Endothelial cell of umbilical vein (primary cell): ENCODE measurements around the gene FHIT. TPM values are rescaled to one million over a fixed set of nuclear protein-coding genes. Genes with fewer than 3 reads are reported as not detected.

Source experiments
- BruUV-seq: library from RNA; stranded (reverse); fragments of 400-500 nt; replicated peaks from 2 replicates; lab custom pipeline; 2021; lab: Mats Ljungman, UMichigan
- CTCF ChIA-PET: fragments of 300-600, 350-600 bp; sonication (Branson Sonifier 250); formaldehyde crosslinking; loops from one replicate; lab custom pipeline; 2021; ENCODE audit warnings: antibody characterized with exemption, inconsistent platforms; lab: Charles Lee
- POLR2A ChIA-PET: fragments of 300-600, 350-600 bp; sonication (Branson Sonifier 250); formaldehyde crosslinking; loops from one replicate; lab custom pipeline; 2021; ENCODE audit warnings: antibody characterized with exemption, inconsistent platforms; lab: Charles Lee
- DNase-seq: peaks from one replicate; pipeline ENCODE4 v3.0.0-alpha.2; 2011; ENCODE audit warnings: low read depth, low spot score
- FAIRE-seq: peaks from 2 replicates; lab custom pipeline; 2011; peaks lifted over from hg19 to GRCh38; lab: Jason Lieb, UNC
- H2AFZ ChIP-seq: 2 replicates; pipeline ENCODE4 v1.6.0; 2012; ENCODE audit warnings: low read depth, low read length, control low read depth, inconsistent platforms
- H3K27ac ChIP-seq: 2 replicates; pipeline ENCODE4 v1.5.1; 2011; ENCODE audit warnings: low read depth, mild to moderate bottlenecking, control low read depth, low read length, moderate library complexity; ENCODE audit not compliant: insufficient read depth
- H3K27me3 ChIP-seq, 2 experiments: 2 replicates each; pipeline versions ENCODE4 v1.6.0 to v1.6.1; 2011; ENCODE audit warnings: low read length in 2 of 2, mixed read lengths in 1 of 2; ENCODE audit not compliant: control insufficient read depth in 2 of 2, insufficient read depth in 2 of 2
- H3K36me3 ChIP-seq, 2 experiments: 2 replicates in 1 of 2; 3 replicates in 1 of 2; pipeline ENCODE4 v1.5.1; 2011; ENCODE audit warnings: low read length in 2 of 2, mild to moderate bottlenecking in 1 of 2, moderate library complexity in 1 of 2; ENCODE audit not compliant: control insufficient read depth in 2 of 2, insufficient read depth in 2 of 2; ENCODE audit errors: extremely low read depth in 1 of 2
- H3K4me1 ChIP-seq: 3 replicates; pipeline ENCODE4 v1.5.1; 2011; ENCODE audit warnings: mild to moderate bottlenecking, low read length; ENCODE audit not compliant: control insufficient read depth, insufficient read depth; ENCODE audit errors: extremely low read depth
- H3K4me2 ChIP-seq: 2 replicates; pipeline ENCODE4 v1.6.1; 2011; ENCODE audit warnings: low read length, control low read depth, mixed read lengths; ENCODE audit not compliant: insufficient read depth
- H3K4me3 ChIP-seq, 3 experiments: fragments of 200-600 bp in 1 of 3; sonication (generic), shearing (Covaris generic) in 1 of 3; replicated peaks in 1 of 3; 2 replicates each; pipeline ENCODE4 v1.5.1; 2011 to 2016; ENCODE audit warnings: control low read depth in 3 of 3, low read length in 3 of 3, mild to moderate bottlenecking in 2 of 3, inconsistent platforms in 1 of 3, low read depth in 1 of 3, moderate library complexity in 1 of 3; ENCODE audit not compliant: insufficient read depth in 1 of 3
- H3K79me2 ChIP-seq: 2 replicates; pipeline ENCODE4 v1.6.0; 2012; ENCODE audit warnings: low read length, inconsistent platforms; ENCODE audit not compliant: control insufficient read depth, insufficient read depth
- H3K9ac ChIP-seq: replicated peaks from 2 replicates; pipeline ENCODE3; 2011; ENCODE audit warnings: low read length, control low read depth; ENCODE audit not compliant: insufficient read depth; ENCODE audit errors: extremely low read depth
- H3K9me1 ChIP-seq: replicated peaks from 3 replicates; pipeline ENCODE4 v1.6.0; 2011; ENCODE audit warnings: mild to moderate bottlenecking, low read length; ENCODE audit not compliant: control insufficient read depth, insufficient read depth; ENCODE audit errors: extremely low read depth
- H3K9me3 ChIP-seq: replicated peaks from 2 replicates; pipeline ENCODE4 v1.5.1; 2012; ENCODE audit warnings: low read length, inconsistent platforms; ENCODE audit not compliant: control insufficient read depth, insufficient read depth
- H4K20me1 ChIP-seq: replicated peaks from 2 replicates; pipeline ENCODE3; 2011; ENCODE audit warnings: mild to moderate bottlenecking, low read length; ENCODE audit not compliant: control insufficient read depth, insufficient read depth; ENCODE audit errors: extremely low read depth
- EZH2 ChIP-seq: IDR thresholded peaks from 2 replicates; pipeline ENCODE4 v1.6.1; 2012; ENCODE audit warnings: borderline replicate concordance, low read depth, mild to moderate bottlenecking, moderate library complexity, low read length, inconsistent platforms; ENCODE audit not compliant: severe bottlenecking
- FOS ChIP-seq: IDR thresholded peaks from 2 replicates; pipeline ENCODE4 v1.6.1; 2011; ENCODE audit warnings: mild to moderate bottlenecking, low read length, moderate library complexity, borderline replicate concordance; ENCODE audit not compliant: insufficient read depth
- GATA2 ChIP-seq: IDR thresholded peaks from 2 replicates; pipeline ENCODE4 v1.7.0; 2011; ENCODE audit warnings: low read depth, mild to moderate bottlenecking, moderate library complexity, mixed read lengths, low read length; ENCODE audit not compliant: insufficient read length, insufficient read depth
- JUN ChIP-seq: IDR thresholded peaks from 2 replicates; pipeline ENCODE4 v1.6.1; 2011; ENCODE audit warnings: borderline replicate concordance, low read depth; ENCODE audit not compliant: insufficient read length, insufficient read depth
- MYC ChIP-seq: IDR thresholded peaks from one replicate; pipeline ENCODE4 v1.6.1; 2011; ENCODE audit warnings: mild to moderate bottlenecking, low read depth, low read length
- POLR2A ChIP-seq: IDR thresholded peaks from 2 replicates; pipeline ENCODE4 v1.6.1; 2012; ENCODE audit warnings: low read depth, mild to moderate bottlenecking, control low read depth, low read length
- POLR2AphosphoS5 ChIP-seq: IDR thresholded peaks from 2 replicates; pipeline ENCODE4 v1.6.1; 2012; ENCODE audit warnings: low read depth, mild to moderate bottlenecking, control low read depth, low read length, moderate library complexity; ENCODE audit not compliant: insufficient read depth
- dilution Hi-C: fragments of 300-500 bp; cut with MboI; formaldehyde crosslinking; loops from one replicate; pipeline ENCODE4 v1.15.0; 2019; ENCODE audit warnings: low sequenced_read_pairs; ENCODE audit not compliant: extremely low pct_ligation_motif_present
- intact Hi-C: fragments of 100-400 bp; cut with micrococcal nuclease; formaldehyde crosslinking; loops from one replicate; pipeline ENCODE4 v1.10.0; 2022
- polyA plus RNA-seq, 4 experiments: library from polyadenylated mRNA; depleted of rRNA in 3 of 4; stranded (reverse) in 3 of 4; unstranded in 1 of 4; fragments of >200 nt; gene quantifications; 2 replicates each; pipeline versions ENCODE4 v1.2.1 to v1.2.3, GENCODE V29; 2011 to 2012; ENCODE audit warnings: missing spikeins in 1 of 4
- total RNA-seq: library from RNA; stranded (reverse); gene quantifications from 2 replicates; pipeline ENCODE4 v1.2.3, GENCODE V29; 2021
- TF ChIP-seq, protein P1 (sequence below), 2 donors: IDR thresholded peaks; 1 replicate in 1 of 2; 2 replicates in 1 of 2; pipeline ENCODE4 v1.5.1; 2011; ENCODE audit warnings: low read length in 2 of 2, mild to moderate bottlenecking in 2 of 2, moderate library complexity in 2 of 2, control low read depth in 1 of 2, inconsistent platforms in 1 of 2, low read depth in 1 of 2; ENCODE audit not compliant: insufficient read depth in 1 of 2; ENCODE audit errors: extremely low read depth in 1 of 2
- TF ChIP-seq, protein P2 (sequence below): IDR thresholded peaks from 2 replicates; pipeline ENCODE4 v1.6.1; 2011; ENCODE audit not compliant: insufficient read depth, insufficient read length

Gene FHIT
- total and polyA plus RNA-seq, 2 donors (not counting 3 experiments of a cell fraction or from before 2014, with no cell fraction given) = 0.47 to 2.2 TPM

GRCh38 chr3:60957541-60957940 lies 293.7 kb downstream of the FHIT start:
- dilution Hi-C loops (no loop called here), intact Hi-C loops (no loop called here)
- FAIRE-seq = no peak
- Histone ChIP-seq H3K27ac (no peak overlapping the region), H3K27me3 (no peaks in the 10 kb centered on the region), H3K9ac (no peak overlapping the region), H3K4me1 (peaks cover 6% of the 10 kb centered on the region), H4K20me1 (no peaks in the 10 kb centered on the region), H3K4me2 (no peak overlapping the region), H3K9me3 (no peaks in the 10 kb centered on the region), H3K4me3 (no peak overlapping the region), H3K79me2 (no peaks in the 10 kb centered on the region), H3K9me1 (no peaks in the 10 kb centered on the region), H2AFZ (no peak overlapping the region), H3K36me3 (no peaks in the 10 kb centered on the region)
- CTCF ChIA-PET = no interaction called here
- POLR2A ChIA-PET = no interaction called here
- TF ChIP-seq JUN (no peak), POLR2AphosphoS5 (no peak), FOS (no peak), POLR2A (no peak), GATA2 (no peak), MYC (no peak), EZH2 (no peak)
- TF ChIP-seq, protein P1, sequence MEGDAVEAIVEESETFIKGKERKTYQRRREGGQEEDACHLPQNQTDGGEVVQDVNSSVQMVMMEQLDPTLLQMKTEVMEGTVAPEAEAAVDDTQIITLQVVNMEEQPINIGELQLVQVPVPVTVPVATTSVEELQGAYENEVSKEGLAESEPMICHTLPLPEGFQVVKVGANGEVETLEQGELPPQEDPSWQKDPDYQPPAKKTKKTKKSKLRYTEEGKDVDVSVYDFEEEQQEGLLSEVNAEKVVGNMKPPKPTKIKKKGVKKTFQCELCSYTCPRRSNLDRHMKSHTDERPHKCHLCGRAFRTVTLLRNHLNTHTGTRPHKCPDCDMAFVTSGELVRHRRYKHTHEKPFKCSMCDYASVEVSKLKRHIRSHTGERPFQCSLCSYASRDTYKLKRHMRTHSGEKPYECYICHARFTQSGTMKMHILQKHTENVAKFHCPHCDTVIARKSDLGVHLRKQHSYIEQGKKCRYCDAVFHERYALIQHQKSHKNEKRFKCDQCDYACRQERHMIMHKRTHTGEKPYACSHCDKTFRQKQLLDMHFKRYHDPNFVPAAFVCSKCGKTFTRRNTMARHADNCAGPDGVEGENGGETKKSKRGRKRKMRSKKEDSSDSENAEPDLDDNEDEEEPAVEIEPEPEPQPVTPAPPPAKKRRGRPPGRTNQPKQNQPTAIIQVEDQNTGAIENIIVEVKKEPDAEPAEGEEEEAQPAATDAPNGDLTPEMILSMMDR (IDR thresholded peaks at IDR 0.05; ENCODE audit: extremely low read depth in 1 of 2, insufficient read depth in 1 of 2, low read depth in 1 of 2, low read length in 2 of 2) = no peak
- TF ChIP-seq, protein P2, sequence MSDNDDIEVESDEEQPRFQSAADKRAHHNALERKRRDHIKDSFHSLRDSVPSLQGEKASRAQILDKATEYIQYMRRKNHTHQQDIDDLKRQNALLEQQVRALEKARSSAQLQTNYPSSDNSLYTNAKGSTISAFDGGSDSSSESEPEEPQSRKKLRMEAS = no peak
- no peak for DNase-seq
- BruUV-seq = no TSS peak
